22Rv1 (cell line): ENCODE measurements around the gene PRDM15.

ENCODE experiments used
- ZFX ChIP-seq: fragments of 450-650 bp; IDR thresholded peaks from 2 replicates; pipeline ENCODE4 v1.6.1; 2017; ENCODE audit warnings: antibody characterized with exemption, borderline replicate concordance
- TF ChIP-seq, protein P1 (sequence below): fragments of 450-650 bp; IDR thresholded peaks from 2 replicates; pipeline ENCODE4 v1.5.1; 2017; ENCODE audit warnings: mild to moderate bottlenecking

DNA sequence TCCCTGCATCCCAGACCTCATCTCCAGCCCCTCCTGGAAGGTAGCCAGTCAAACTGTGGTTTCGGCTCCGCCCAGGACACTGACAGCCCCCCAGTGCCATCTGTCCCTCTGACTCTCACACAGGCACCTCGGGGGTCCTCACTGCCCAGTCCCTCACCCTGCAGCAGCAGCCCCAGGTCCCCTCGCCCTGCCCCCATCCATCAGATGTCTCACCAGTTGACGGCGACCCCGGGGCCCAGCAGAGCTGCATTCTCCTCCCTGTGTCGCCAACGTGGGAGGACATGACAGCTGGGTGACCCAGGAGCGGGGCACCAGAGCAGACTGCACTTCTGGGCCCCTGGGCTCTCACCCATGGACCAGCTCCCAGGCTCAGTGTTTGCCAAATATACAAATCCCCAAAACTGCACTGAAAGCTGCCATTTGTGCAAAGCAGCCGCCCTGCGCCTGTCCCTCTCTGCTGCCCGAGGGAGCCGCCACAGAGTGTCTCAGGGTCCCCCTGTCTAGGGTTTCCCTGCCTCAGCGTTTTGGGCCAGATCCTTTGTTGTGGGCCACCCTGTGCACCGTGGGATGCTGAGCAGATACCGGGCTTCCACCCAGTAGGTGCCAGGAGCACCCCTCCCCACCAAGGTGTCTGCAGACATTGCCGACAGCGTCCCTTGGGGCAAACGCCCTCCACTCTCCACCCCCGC lies 48.2 kb downstream of the PRDM15 start:
- TF ChIP-seq, protein P1, sequence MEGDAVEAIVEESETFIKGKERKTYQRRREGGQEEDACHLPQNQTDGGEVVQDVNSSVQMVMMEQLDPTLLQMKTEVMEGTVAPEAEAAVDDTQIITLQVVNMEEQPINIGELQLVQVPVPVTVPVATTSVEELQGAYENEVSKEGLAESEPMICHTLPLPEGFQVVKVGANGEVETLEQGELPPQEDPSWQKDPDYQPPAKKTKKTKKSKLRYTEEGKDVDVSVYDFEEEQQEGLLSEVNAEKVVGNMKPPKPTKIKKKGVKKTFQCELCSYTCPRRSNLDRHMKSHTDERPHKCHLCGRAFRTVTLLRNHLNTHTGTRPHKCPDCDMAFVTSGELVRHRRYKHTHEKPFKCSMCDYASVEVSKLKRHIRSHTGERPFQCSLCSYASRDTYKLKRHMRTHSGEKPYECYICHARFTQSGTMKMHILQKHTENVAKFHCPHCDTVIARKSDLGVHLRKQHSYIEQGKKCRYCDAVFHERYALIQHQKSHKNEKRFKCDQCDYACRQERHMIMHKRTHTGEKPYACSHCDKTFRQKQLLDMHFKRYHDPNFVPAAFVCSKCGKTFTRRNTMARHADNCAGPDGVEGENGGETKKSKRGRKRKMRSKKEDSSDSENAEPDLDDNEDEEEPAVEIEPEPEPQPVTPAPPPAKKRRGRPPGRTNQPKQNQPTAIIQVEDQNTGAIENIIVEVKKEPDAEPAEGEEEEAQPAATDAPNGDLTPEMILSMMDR: no peak
- no peak for TF ChIP-seq ZFX
